Ureter (tissue), 1 donor: ENCODE measurements around the gene LRRC7. TPM values are rescaled to one million over a fixed set of nuclear protein-coding genes. Genes with fewer than 3 reads are reported as not detected.
"Not testable (repeated sequence)": the region's sequence is repeated elsewhere in the genome, so short reads cannot be mapped to it uniquely, and the experiment has no call there.

Experiments
- DNase-seq: peaks from one replicate; pipeline ENCODE4 v3.0.0-alpha.2; 2020; ENCODE audit warnings: low spot score
- total RNA-seq: library from RNA; stranded (reverse); gene quantifications from one replicate; pipeline ENCODE4 v1.2.4, GENCODE V29; 2023
- donor health status: DM: yes; HTN: yes; CAD: no.

Gene LRRC7
- total RNA-seq, 1 donor from 2014 or later: 2.4 TPM

DNA sequence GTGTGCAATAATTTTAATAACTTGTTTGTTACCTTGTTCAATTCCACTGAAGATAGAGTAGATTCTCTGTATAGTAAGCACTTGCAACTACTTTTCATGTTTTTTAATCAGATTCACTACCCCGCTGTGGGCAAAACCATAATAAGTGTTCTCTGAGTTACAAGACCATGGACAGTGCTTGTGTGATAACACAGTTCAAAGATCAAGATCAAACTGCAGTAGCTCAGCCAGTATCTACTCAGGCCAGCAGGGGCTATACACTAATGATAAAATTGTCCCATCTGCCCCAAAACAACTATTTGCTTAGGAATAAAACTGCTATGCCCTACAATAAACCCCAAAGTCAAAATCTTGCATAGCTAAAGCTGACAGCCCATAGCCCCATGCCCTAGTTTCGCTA, 129.6 kb downstream of the LRRC7 start:
- DNase-seq: no peak

DNA sequence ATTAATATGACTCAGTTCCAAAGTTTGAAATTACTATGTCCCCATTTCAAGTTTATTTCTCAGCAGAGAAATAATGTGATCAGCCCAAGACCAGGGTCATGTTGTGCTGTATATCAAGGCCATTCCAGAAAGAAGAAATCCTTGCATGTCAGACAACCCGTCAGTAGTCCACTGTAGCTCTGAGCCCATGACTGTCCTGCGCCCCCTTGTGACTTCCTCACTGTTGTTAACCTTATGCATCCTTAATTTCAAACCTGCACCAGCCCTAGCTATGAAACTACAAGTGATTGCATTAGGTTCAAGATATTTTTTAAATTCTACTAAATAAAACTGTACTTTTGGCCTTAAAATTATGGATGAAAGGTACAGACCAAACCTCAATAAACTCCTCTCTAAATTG, 133.0 kb downstream of the LRRC7 start:
- DNase-seq: no peak

- no peak for DNase-seq
These were observed 134.4 kb downstream of the LRRC7 start for GRCh38 chr1:69702085-69702484.

DNA sequence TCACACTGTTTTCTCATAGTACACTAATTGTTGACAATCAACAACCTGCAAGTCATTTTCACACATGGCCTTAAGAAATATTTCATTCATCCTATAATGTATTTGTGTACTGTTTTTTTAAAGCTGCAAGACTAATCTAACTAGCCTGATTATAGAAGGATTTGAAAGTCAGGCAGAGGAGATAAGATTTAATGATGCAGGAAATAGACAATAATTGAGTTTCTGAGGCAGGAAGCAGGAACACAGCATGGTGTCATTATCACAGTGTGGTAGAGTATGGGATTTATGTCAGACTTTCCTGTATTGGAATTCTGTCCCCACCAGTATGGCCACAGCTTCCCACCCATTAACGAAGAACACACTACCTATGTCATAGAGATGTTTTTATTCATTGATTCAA, 138.8 kb downstream of the LRRC7 start:
- DNase-seq: no peak

- no peak for DNase-seq
These were observed 139.4 kb downstream of the LRRC7 start for GRCh38 chr1:69707103-69707502.

DNA sequence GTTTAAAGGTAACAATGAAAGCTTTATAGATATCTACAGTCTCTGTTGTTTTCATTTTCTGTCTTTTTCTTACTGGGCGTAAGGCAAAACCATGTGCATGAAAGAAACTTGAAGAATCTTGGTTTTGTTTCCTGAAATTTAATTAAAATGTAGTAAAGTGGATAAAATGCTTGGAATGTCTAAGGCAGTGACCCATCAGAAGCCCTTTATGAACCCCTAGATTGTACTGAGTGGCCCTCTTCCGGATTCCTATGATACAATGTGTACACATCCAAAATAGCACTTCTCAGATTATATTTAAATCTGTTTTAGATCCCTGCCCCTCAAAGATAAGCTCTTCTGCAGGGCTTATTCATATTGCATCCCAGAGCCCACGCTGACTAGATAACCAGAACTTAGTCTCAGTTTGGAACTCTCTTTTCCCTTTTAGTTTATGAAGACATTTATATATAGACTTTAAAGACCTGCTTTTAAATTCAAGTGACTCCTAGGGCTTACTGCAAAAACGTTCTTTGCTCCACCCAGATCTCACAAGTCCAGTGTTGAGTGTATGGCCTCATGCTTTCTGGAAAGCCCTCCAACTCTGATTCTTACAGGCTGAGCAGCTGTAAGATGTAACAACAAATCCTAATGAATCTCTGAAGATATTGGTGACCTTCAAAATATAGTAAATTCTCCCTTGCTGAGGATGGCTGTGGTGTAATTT, 142.9 kb downstream of the LRRC7 start:
- no peak for DNase-seq

- no peak for DNase-seq
These were observed 143.6 kb downstream of the LRRC7 start for GRCh38 chr1:69711190-69711930.

GRCh38 chr1:69717834-69718233, 150.1 kb downstream of the LRRC7 start:
- not testable (repeated sequence) for DNase-seq

DNA sequence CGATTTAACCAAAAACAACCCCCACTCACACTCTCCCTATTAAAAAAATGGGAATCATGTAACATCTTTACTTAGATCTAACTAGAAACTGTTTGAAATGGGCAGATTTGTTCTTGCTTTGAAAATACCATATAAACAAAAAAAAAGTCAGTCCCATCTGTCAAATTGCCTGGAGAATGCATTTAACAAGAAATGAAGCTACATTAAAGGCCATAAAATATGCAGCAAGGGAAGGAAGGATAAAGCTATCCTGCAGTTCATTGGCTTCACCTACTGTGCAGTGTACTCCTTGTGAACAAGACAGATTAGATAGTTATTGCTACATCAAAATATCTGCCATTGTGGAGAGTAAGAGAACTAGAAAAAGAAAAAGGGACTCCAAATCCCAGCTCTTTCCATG, 160.5 kb downstream of the LRRC7 start:
- no peak for DNase-seq

- DNase-seq: no peak
These were observed 165.3 kb downstream of the LRRC7 start for GRCh38 chr1:69733061-69733460.

DNA sequence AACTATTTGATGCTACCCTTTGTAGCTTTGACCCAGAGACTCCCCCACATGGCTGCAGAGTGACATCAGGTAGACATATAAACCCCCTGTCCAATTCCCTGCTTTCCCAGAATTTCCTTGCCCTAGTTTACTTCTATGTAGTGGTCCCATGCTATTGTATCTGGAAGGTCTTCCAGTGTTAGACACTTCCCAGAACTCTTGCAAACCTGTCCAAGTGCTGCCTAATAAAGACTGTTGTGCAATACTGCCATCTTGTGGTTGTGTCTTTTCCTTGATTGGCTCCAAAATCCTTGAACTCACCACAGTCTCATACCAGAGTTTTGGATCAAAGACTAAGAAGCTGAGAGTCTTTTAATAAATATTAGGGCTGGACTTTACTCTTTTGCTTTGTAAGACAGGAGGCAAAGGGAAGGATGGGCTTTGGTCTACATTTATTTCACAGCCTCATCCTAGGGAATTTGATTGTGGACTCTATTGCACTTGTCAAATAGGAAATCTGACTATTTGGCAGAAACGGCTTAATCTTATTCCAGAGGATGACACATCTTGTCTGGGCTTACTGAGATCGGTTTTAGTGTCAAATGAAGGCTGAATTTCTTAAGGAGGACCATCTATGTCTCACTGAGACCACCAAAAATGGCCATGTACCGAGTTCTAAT, 169.9 kb downstream of the LRRC7 start:
- DNase-seq: no peak

GRCh38 chr1:69738458-69739250, 170.9 kb downstream of the LRRC7 start:
- DNase-seq: no peak

DNA sequence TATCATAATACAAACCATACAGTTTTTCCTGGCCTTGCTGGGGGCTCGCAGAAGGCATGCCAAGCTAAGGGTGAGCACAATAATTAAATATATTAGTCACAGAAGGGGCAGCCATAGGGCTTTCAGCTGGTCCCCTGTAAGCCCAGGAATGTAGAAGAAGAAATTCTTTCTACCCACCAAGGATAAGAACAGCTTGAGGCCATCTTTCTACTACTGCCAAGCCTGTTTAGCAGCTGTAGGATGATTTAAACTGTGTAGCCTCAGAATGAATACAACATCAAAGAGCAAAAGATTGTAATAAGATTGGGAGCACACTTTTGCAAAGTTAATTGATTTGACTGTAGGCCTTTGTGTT, 171.5 kb downstream of the LRRC7 start:
- DNase-seq: no peak

DNA sequence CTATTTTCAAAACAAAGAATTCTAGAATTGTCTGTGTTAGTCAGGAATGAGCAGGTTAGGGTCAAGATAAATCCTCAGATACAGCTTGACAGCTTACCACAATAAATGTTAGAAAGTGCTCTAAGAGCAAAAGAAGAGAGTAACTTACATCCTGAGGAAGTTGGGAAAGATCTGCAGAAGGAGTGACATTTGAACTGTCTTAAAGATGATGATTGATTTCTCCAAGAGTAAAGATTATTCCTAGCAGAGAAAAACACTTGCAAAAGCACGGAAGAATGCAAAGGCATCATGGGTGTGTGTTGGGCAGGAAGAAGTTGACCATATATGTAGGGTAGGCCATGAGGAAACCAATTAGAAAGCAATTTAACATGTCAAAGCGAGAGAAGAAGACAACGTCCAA, 175.4 kb downstream of the LRRC7 start:
- no peak for DNase-seq

GRCh38 chr1:69744381-69744780, 176.7 kb downstream of the LRRC7 start:
- no peak for DNase-seq

- no peak for DNase-seq
These were observed 179.5 kb downstream of the LRRC7 start for GRCh38 chr1:69747207-69747606.

DNA sequence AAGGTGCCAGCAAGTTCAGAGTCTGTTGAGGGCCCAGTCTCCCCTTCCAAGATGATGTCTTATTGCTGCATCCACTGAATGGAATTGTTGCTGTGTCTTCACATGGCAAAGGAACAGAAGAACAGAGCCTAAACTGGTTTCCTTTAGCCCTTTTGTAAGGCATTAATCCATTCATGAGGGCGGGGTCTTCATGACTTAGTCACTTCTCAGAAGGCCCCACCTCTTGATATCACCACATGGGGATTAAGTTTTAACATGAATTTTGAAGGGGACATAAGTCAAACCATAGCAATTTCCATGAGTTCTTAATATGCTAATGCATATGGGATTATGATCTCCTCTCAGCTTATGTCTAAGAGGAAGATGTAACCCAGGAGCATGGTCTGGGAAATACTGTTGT, 182.9 kb downstream of the LRRC7 start:
- no peak for DNase-seq

GRCh38 chr1:69752831-69753230, 185.1 kb downstream of the LRRC7 start:
- no peak for DNase-seq

DNA sequence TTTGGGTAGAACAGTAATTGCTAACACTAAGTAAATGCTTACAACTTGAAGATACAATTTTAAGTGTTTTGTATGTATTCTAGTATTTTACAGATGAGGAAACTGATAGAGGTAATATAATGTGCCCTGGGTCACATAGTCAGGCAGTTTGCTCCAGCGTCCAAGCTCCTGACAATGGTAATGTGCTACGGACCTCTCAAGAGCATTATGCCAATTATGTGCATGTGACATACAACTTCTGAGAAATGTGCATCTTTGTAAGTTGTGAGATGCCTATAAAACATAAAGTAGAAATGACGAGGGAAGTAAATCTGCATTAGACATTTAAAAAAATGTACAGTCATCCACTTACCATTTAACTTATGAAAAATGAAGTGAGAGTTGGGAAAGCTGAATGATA, 186.8 kb downstream of the LRRC7 start:
- DNase-seq: no peak

DNA sequence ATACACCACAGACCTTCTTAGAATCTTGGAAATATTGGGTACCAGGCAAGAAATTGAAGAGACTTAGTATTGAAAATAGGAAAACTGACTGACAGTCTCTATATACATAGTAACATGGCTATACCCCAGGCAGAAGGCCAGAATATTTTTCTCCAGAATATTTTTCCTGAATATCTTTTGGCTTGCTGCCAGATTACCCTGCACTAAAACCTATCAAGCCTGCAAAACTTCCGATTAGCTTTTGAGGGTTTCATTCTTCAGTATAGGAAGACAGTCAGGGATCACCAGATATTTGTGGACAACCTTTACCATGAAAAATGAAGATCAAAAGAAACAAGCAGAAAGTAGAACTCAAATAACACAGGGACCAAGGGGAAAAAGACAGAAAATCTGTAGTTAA, 187.9 kb downstream of the LRRC7 start:
- DNase-seq: no peak

- DNase-seq: no peak
These were observed 198.2 kb downstream of the LRRC7 start for GRCh38 chr1:69765951-69766350.
